HG03045 (cell line): ENCODE results near the gene SPATA25.
"Not testable (repeated sequence)": the region's sequence is repeated elsewhere in the genome, so short reads cannot be mapped to it uniquely, and the experiment has no call there.

Experiments used
- ATAC-seq: cut with Tn5 transposase; IDR thresholded peaks from one replicate; pipeline ENCODE4 v1.9.1; 2021; ENCODE audit warnings: mild to moderate bottlenecking, moderate library complexity; ENCODE audit not compliant: unreplicated experiment

Gene SPATA25

GRCh38 chr20:45894797-45895196 is 7.4 kb upstream of the SPATA25 start:
- ATAC-seq: no peak

- no peak for ATAC-seq
These were observed 6.4 kb upstream of the SPATA25 start for GRCh38 chr20:45893831-45894230.

- no peak for ATAC-seq
These were observed 5.5 kb upstream of the SPATA25 start for GRCh38 chr20:45892828-45893500.

- no peak for ATAC-seq
These were observed 4.8 kb upstream of the SPATA25 start for GRCh38 chr20:45892049-45892825.

GRCh38 chr20:45890985-45891983 is 3.9 kb upstream of the SPATA25 start, which contains the start of the genes CTSA and NEURL2:
TSS of gene CTSA (plus strand) at chr20:45891335. CDS start at chr20:45891569, 234 bp downstream.
TSS of gene NEURL2 (minus strand) at chr20:45891208. CDS start at chr20:45890991, 217 bp downstream.
- peak; percentile 77 for ATAC-seq

- peak; percentile 21 for ATAC-seq
These were observed 2.9 kb upstream of the SPATA25 start for GRCh38 chr20:45890077-45890984.

- no peak for ATAC-seq
These were observed 1.3 kb upstream of the SPATA25 start for GRCh38 chr20:45888681-45889080.

- no peak for ATAC-seq
These were observed 654 bp downstream of the SPATA25 start for GRCh38 chr20:45886590-45887345.

- ATAC-seq: no peak
These were observed 4.3 kb downstream of the SPATA25 start for GRCh38 chr20:45883100-45883469.

- no peak for ATAC-seq
These were observed 4.8 kb downstream of the SPATA25 start for GRCh38 chr20:45882469-45883099.

- ATAC-seq: peak; percentile 97
These were observed 6.2 kb downstream of the SPATA25 start, which contains the start of gene ZSWIM1 for GRCh38 chr20:45880988-45881788. TSS of gene ZSWIM1 (plus strand) at chr20:45881227. CDS start at chr20:45882593, 1,366 bp downstream.

- no peak for ATAC-seq
These were observed 9.2 kb downstream of the SPATA25 start for GRCh38 chr20:45878076-45878761.

- no peak for ATAC-seq
These were observed 12.8 kb downstream of the SPATA25 start for GRCh38 chr20:45874576-45874975.

GRCh38 chr20:45874104-45874481 is 13.3 kb downstream of the SPATA25 start:
- ATAC-seq: not testable (repeated sequence)

- ATAC-seq: no peak
These were observed 13.9 kb downstream of the SPATA25 start for GRCh38 chr20:45873409-45874103.

GRCh38 chr20:45872626-45873025 is 14.8 kb downstream of the SPATA25 start:
- ATAC-seq: no peak

- ATAC-seq: no peak
These were observed 19.6 kb downstream of the SPATA25 start for GRCh38 chr20:45867819-45868176.
